ENCODE measurements around the gene EEF1AKMT1.

GRCh38 chr13:20814224-20814910 is 40.6 kb upstream of the EEF1AKMT1 start:
- TF ChIP-seq, protein P1, sequence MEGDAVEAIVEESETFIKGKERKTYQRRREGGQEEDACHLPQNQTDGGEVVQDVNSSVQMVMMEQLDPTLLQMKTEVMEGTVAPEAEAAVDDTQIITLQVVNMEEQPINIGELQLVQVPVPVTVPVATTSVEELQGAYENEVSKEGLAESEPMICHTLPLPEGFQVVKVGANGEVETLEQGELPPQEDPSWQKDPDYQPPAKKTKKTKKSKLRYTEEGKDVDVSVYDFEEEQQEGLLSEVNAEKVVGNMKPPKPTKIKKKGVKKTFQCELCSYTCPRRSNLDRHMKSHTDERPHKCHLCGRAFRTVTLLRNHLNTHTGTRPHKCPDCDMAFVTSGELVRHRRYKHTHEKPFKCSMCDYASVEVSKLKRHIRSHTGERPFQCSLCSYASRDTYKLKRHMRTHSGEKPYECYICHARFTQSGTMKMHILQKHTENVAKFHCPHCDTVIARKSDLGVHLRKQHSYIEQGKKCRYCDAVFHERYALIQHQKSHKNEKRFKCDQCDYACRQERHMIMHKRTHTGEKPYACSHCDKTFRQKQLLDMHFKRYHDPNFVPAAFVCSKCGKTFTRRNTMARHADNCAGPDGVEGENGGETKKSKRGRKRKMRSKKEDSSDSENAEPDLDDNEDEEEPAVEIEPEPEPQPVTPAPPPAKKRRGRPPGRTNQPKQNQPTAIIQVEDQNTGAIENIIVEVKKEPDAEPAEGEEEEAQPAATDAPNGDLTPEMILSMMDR (IDR thresholded peaks at IDR 0.05) = no peak
- TF ChIP-seq POLR2AphosphoS5 (IDR thresholded peaks at IDR 0.05) = peak; percentile 56 to 74 (median 63)
- no peak for TF ChIP-seq POLR2A (IDR thresholded peaks at IDR 0.05)

Measured in transverse colon (tissue), 4 donors.